ENCODE results near the gene PRR29. TPM values are rescaled to one million over a fixed set of nuclear protein-coding genes. Genes with fewer than 3 reads are reported as not detected.
"Not testable (repeated sequence)": the region's sequence is repeated elsewhere in the genome, so short reads cannot be mapped to it uniquely, and the experiment has no call there.

The PRR29 gene
- total and polyA plus RNA-seq, 2 donors (not counting 1 experiment from before 2014, with no cell fraction given): 0.03 TPM; not detected in 1

GRCh38 chr17:64019551-64019961 lies 21.4 kb downstream of the PRR29 start:
- H2AFZ ChIP-seq (ENCODE audit: insufficient read depth, low read depth, low read length, poor library complexity, severe bottlenecking); H3K27me3 Mint-ChIP-seq; H3K9me3 Mint-ChIP-seq (ENCODE audit: insufficient read depth); ATAC-seq (ENCODE audit: low read depth); H3K27me3 ChIP-seq (replicated peaks in 1 of 4; ENCODE audit: control extremely low read depth in 1 of 4, control insufficient read depth in 3 of 4, insufficient read depth in 4 of 4, low read length in 3 of 4); H3K36me3 ChIP-seq (replicated peaks in 1 of 2; ENCODE audit: control extremely low read depth in 1 of 2, control insufficient read depth in 1 of 2, extremely low read depth in 1 of 2, insufficient read depth in 2 of 2, low read length in 1 of 2); H3K9me3 ChIP-seq (ENCODE audit: control extremely low read depth in 1 of 3, control insufficient read depth in 2 of 3, insufficient read depth in 1 of 3, low read length in 2 of 3); intact Hi-C loops (cut with micrococcal nuclease); DNase-seq: not testable (repeated sequence)
- Histone ChIP-seq H3K9ac (ENCODE audit: low read length) (peak overlapping the region; percentile 87), H3K4me1 (ENCODE audit: control insufficient read depth in 2 of 2, insufficient read depth in 2 of 2, low read length in 2 of 2) (peaks cover 61 to 68% of the 10 kb centered on the region in 2 donors), H3K4me2 (replicated peaks; ENCODE audit: low read depth, low read length, poor library complexity, severe bottlenecking) (peak overlapping the region; percentile 76), H4K20me1 (ENCODE audit: control insufficient read depth, insufficient read depth, low read length, poor library complexity, severe bottlenecking) (peaks cover 13% of the 10 kb centered on the region), H3K4me3 (ENCODE audit: control extremely low read depth in 1 of 5, extremely low read depth in 1 of 5, insufficient read depth in 1 of 5, low read depth in 2 of 5, low read length in 4 of 5) (peak overlapping the region; percentile 70 to 87 (median 75)), H3K79me2 (ENCODE audit: control insufficient read depth, insufficient read depth, low read length) (peaks cover 52% of the 10 kb centered on the region), H3K27ac (ENCODE audit: low read length in 2 of 2) (peak overlapping the region; percentile 99)
- ChIA-PET POLR2A (interaction anchor here (0.6 to 3.0 kb wide), 18 partner anchors 26 to 486 kb away, joined by 3 to 45 read pairs (median 6); partner anchors contain the start of gene CD79B), CTCF (interaction anchor here (0.9 to 13.0 kb wide), 20 partner anchors 10 to 487 kb away, joined by 3 to 214 read pairs (median 7); partner anchors contain the start of genes CEP95, CSHL1, ERN1 and GH1)
- Mint-ChIP-seq H3K4me1 (peaks cover 74% of the 10 kb centered on the region), H3K4me3 (peak overlapping the region; percentile 98), H3K27ac (peak overlapping the region; percentile 99)
- 36% methylated on average over 3 of the region's 9 CpGs for WGBS (ENCODE audit: insufficient coverage)

DNA sequence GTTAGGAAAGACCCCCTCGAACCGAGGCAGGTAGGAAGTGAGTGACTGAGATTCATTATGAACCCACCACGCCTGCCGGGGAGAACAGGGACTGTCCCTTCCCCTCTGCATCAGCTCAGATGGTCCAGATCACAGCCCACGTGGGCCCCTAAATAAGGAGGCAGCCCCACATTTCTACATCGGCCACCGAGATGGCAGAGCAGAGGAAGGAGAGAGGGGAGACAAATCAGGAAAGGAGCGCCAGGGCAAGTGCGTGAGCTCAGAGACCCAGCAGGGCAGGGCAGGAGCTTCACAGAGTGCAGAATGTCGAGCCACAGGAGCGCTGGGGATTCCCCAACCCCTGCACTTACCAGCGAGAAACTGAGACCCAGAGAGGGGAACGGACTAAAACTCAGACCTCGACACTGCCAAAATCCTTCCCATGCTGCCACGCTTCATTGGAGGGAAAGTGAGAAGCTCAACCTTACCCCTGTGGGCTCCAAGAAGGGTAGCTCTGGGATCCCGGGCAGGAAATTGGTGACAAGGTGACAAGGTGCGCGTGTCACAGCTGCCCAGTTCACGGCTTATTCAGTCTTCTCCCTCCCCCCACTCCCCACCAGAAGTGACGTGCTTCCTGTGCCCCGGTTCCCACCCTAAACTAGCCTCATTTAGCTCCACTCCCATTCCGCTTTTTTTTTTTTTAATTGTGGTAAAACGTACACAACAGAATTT lies 22.1 kb downstream of the PRR29 start, which contains the start of gene ICAM2:
Gene ICAM2 (minus strand): TSS at position 578 of the 711 bp plus-strand sequence. CDS start 13,942 bp downstream, outside the sequence.
- H3K4me3 ChIP-seq (ENCODE audit: control extremely low read depth in 1 of 5, extremely low read depth in 1 of 5, insufficient read depth in 1 of 5, low read depth in 2 of 5, low read length in 4 of 5): peak within 1 kb of the TSS; percentile 70 to 87 (median 75)
- no peaks in the 10 kb centered on the region for H3K27me3 ChIP-seq (replicated peaks in 1 of 4; ENCODE audit: control extremely low read depth in 1 of 4, control insufficient read depth in 3 of 4, insufficient read depth in 4 of 4, low read length in 3 of 4)
- no peaks in the 10 kb centered on the region for H3K9me3 ChIP-seq (ENCODE audit: control extremely low read depth in 1 of 3, control insufficient read depth in 2 of 3, insufficient read depth in 1 of 3, low read length in 2 of 3)
- ChIA-PET CTCF (interaction anchor here (0.6 to 13.0 kb wide), 25 partner anchors 9 to 487 kb away, joined by 3 to 214 read pairs (median 6); partner anchors contain the start of genes CEP95, CSHL1, ERN1 and GH1), POLR2A (interaction anchor here (0.6 to 3.0 kb wide), 25 partner anchors 9 to 485 kb away, joined by 3 to 45 read pairs (median 6); partner anchors contain the start of genes CD79B, ERN1 and TEX2)
- peak within 1 kb of the TSS; percentile 52 for H2AFZ ChIP-seq (ENCODE audit: insufficient read depth, low read depth, low read length, poor library complexity, severe bottlenecking)
- H3K27ac Mint-ChIP-seq: peak within 1 kb of the TSS; percentile 99
- H3K4me2 ChIP-seq (replicated peaks; ENCODE audit: low read depth, low read length, poor library complexity, severe bottlenecking): peak within 1 kb of the TSS; percentile 76
- H3K27me3 Mint-ChIP-seq: no peaks in the 10 kb centered on the region
- DNase-seq (peak; percentile 97), ATAC-seq (ENCODE audit: low read depth) (peak; percentile 83)
- peaks cover 73% of the 10 kb centered on the region for H3K4me1 Mint-ChIP-seq
- WGBS (ENCODE audit: insufficient coverage): 0% methylated on average over 15 of the region's 23 CpGs
- peaks cover 8% of the 10 kb centered on the region for H4K20me1 ChIP-seq (ENCODE audit: control insufficient read depth, insufficient read depth, low read length, poor library complexity, severe bottlenecking)
- no peaks in the 10 kb centered on the region for H3K9me3 Mint-ChIP-seq (ENCODE audit: insufficient read depth)
- H3K79me2 ChIP-seq (ENCODE audit: control insufficient read depth, insufficient read depth, low read length): peaks cover 46% of the 10 kb centered on the region
- H3K9ac ChIP-seq (ENCODE audit: low read length): peak within 1 kb of the TSS; percentile 87
- H3K27ac ChIP-seq (ENCODE audit: low read length in 2 of 2): peak within 1 kb of the TSS; percentile 99
- peaks cover 59 to 66% of the 10 kb centered on the region in 2 donors for H3K4me1 ChIP-seq (ENCODE audit: control insufficient read depth in 2 of 2, insufficient read depth in 2 of 2, low read length in 2 of 2)
- TF ChIP-seq CTCF (IDR thresholded peaks at IDR 0.05): no peak
- TF ChIP-seq EZH2 (IDR thresholded peaks at IDR 0.05; ENCODE audit: borderline replicate concordance, insufficient read depth, low read depth, low read length, poor library complexity, severe bottlenecking): no peak
- H3K4me3 Mint-ChIP-seq: peak within 1 kb of the TSS; percentile 98
- intact Hi-C loops (cut with micrococcal nuclease): loop anchor here (1.0 to 5.0 kb wide), 6 partner anchors 22 to 248 kb away; partner anchors contain the start of genes CCDC47, CD79B, DDX42 and ERN1
- H3K36me3 ChIP-seq (replicated peaks in 1 of 2; ENCODE audit: control extremely low read depth in 1 of 2, control insufficient read depth in 1 of 2, extremely low read depth in 1 of 2, insufficient read depth in 2 of 2, low read length in 1 of 2): no peaks in the 10 kb centered on the region
